Peyer's patch (tissue), 4 donors: Measurements from ENCODE around the gene SLC16A8.

ENCODE experiments used
- POLR2A ChIP-seq, 2 donors: fragments of 450-650 bp; IDR thresholded peaks; one replicate each; pipeline ENCODE4 v1.5.1; 2017; ENCODE audit warnings: antibody characterized with exemption in 2 of 2, mild to moderate bottlenecking in 2 of 2, moderate library complexity in 2 of 2
- TF ChIP-seq, protein P1 (sequence below), 6 experiments: fragments of 450-650 bp in 4 of 6; fragments of 200-600 bp in 2 of 6; sonication (generic) in 1 of 6; IDR thresholded peaks; one replicate each; pipeline ENCODE4 v1.5.1; 2017 to 2019; ENCODE audit warnings: antibody characterized with exemption in 6 of 6, mild to moderate bottlenecking in 3 of 6, moderate library complexity in 1 of 6

DNA sequence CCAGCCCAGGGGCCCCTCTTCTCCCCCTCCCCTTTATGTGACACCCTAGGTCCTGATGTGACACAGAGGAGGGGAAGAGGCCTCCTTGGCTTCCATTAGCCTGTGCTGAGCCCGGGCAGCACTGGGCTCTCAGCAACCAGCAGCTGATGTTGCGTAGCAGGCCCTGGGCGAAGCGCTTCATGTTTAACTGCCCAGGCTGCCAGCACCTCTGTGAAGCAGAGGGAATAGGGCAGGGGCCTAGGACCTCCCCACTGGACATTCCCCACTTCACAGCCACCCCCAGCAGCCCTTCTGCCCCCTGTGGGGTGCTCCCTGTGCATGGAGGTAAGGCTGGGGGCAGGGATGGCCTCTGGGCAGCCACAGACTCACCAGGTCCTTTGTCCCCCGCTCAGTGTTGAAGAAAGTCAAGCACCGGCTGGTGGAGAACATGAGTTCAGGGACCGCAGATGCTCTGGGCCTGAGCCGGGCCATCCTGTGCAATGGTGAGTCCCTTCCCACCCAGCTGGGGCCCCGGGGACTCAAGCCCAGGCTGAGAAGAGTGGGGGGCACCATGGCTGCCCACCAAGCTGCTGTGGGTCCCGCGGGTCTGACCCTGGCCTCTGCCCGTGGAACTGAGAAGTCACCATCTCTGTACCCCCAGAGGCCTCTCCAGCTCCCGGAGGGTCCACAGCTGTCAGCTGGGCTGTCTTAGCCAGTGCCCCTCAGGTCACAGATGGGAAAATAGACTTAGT is 15.2 kb downstream of the SLC16A8 start:
- TF ChIP-seq POLR2A (IDR thresholded peaks at IDR 0.05), result no peak
- TF ChIP-seq, protein P1, sequence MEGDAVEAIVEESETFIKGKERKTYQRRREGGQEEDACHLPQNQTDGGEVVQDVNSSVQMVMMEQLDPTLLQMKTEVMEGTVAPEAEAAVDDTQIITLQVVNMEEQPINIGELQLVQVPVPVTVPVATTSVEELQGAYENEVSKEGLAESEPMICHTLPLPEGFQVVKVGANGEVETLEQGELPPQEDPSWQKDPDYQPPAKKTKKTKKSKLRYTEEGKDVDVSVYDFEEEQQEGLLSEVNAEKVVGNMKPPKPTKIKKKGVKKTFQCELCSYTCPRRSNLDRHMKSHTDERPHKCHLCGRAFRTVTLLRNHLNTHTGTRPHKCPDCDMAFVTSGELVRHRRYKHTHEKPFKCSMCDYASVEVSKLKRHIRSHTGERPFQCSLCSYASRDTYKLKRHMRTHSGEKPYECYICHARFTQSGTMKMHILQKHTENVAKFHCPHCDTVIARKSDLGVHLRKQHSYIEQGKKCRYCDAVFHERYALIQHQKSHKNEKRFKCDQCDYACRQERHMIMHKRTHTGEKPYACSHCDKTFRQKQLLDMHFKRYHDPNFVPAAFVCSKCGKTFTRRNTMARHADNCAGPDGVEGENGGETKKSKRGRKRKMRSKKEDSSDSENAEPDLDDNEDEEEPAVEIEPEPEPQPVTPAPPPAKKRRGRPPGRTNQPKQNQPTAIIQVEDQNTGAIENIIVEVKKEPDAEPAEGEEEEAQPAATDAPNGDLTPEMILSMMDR (IDR thresholded peaks at IDR 0.05), result no peak
